ENCODE data around the gene KCNRG. TPM values are rescaled to one million over a fixed set of nuclear protein-coding genes. Genes with fewer than 3 reads are reported as not detected.
"Not testable (repeated sequence)": the region's sequence is repeated elsewhere in the genome, so short reads cannot be mapped to it uniquely, and the experiment has no call there.

KCNRG gene
- total RNA-seq, 1 donor from 2014 or later = 2.8 TPM

GRCh38 chr13:50011461-50011860, 3.8 kb upstream of the KCNRG start:
- DNase-seq (ENCODE audit: low read depth) = no peak

- no peak for DNase-seq (ENCODE audit: low read depth)
These were observed 2.7 kb upstream of the KCNRG start for GRCh38 chr13:50012396-50013169.

GRCh38 chr13:50014386-50014785, 858 bp upstream of the KCNRG start:
- no peak for DNase-seq (ENCODE audit: low read depth)

- DNase-seq (ENCODE audit: low read depth) = no peak
These were observed 506 bp downstream of the KCNRG start for GRCh38 chr13:50015750-50016149.

- DNase-seq (ENCODE audit: low read depth) = no peak
These were observed 1.2 kb downstream of the KCNRG start for GRCh38 chr13:50016444-50016843.

GRCh38 chr13:50017819-50018218, 2.6 kb downstream of the KCNRG start:
- DNase-seq (ENCODE audit: low read depth) = no peak

GRCh38 chr13:50025436-50025835, 10.2 kb downstream of the KCNRG start:
- no peak for DNase-seq (ENCODE audit: low read depth)

GRCh38 chr13:50026788-50027473, 11.7 kb downstream of the KCNRG start:
- DNase-seq (ENCODE audit: low read depth) = no peak

GRCh38 chr13:50030315-50030714, 15.1 kb downstream of the KCNRG start:
- no peak for DNase-seq (ENCODE audit: low read depth)

GRCh38 chr13:50033725-50034124, 18.5 kb downstream of the KCNRG start:
- no peak for DNase-seq (ENCODE audit: low read depth)

GRCh38 chr13:50037788-50038187, 22.5 kb downstream of the KCNRG start:
- no peak for DNase-seq (ENCODE audit: low read depth)

GRCh38 chr13:50038266-50038665, 23.0 kb downstream of the KCNRG start:
- DNase-seq (ENCODE audit: low read depth) = no peak

- DNase-seq (ENCODE audit: low read depth) = no peak
These were observed 37.2 kb downstream of the KCNRG start for GRCh38 chr13:50052478-50052877.

GRCh38 chr13:50053844-50054243, 38.6 kb downstream of the KCNRG start:
- DNase-seq (ENCODE audit: low read depth) = no peak

GRCh38 chr13:50055454-50055853, 40.2 kb downstream of the KCNRG start:
- no peak for DNase-seq (ENCODE audit: low read depth)

GRCh38 chr13:50060718-50061117, 45.5 kb downstream of the KCNRG start:
- no peak for DNase-seq (ENCODE audit: low read depth)

GRCh38 chr13:50062336-50062735, 47.1 kb downstream of the KCNRG start:
- DNase-seq (ENCODE audit: low read depth) = not testable (repeated sequence)

GRCh38 chr13:50065712-50066111, 50.5 kb downstream of the KCNRG start:
- DNase-seq (ENCODE audit: low read depth) = no peak

- no peak for DNase-seq (ENCODE audit: low read depth)
These were observed 53.3 kb downstream of the KCNRG start for GRCh38 chr13:50068508-50068907.

GRCh38 chr13:50069261-50069660, 54.0 kb downstream of the KCNRG start:
- DNase-seq (ENCODE audit: low read depth) = no peak

- peak; percentile 24 for DNase-seq (ENCODE audit: low read depth)
These were observed 54.9 kb downstream of the KCNRG start for GRCh38 chr13:50070186-50070585.
